ENCODE measurements around the gene PPA2.
A peak's percentile ranks its signal among the peaks of the same experiment; 100 is the strongest.

PPA2 gene
- 30.2 to 96.6 (median 58.4) reads per million in 9 experiments for total RNA-seq

DNA sequence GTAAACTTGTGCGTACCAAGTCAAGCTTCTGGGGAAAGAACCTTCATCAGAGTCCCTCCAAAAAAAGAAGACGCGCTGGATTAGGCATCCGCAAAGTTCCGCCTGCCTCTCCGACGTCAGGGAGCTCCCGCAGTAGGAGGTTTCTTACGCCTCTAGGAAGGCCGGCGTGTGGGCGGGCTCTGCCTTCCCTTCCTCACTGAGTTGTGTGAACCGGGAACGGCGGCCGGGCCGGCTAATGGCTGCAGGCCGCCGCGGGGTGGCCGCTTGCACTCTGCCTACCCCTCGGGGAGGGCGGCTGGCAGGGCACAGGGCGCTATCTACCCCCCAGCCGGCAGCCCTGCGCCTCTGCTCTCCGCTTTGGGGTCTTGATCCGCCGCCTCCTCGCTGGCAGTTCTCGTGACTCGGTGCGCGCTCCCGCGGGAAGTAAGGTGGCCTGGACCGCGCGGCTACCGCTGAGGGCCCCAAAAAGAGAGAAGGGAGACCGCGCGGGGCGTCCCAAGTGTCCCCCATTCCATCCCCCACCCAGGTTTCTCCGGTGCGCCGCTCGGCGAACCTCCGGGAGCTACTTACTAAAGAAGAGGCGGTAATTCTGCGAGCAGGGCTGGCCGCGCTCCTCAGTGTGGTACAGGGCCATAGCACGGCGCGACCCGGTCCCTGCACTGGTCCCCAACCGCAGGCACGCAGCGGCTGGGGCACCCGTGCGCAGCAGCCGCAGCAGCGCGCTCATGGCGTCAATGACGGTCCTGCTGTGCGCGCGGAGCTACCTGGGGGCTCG lies at the start of gene PPA2:
Gene PPA2 (minus strand): TSS at position 739 of the 775 bp plus-strand sequence. CDS start 12 bp downstream, at position 727.
- ATAC-seq (replicated peaks) (peak; percentile 81), DNase-seq (peak; percentile 78 to 84 (median 81))
- no peaks in the 10 kb centered on the region for H3K9me3 Mint-ChIP-seq
- peaks cover 28 to 31% of the 10 kb centered on the region in 2 donors for H3K4me1 Mint-ChIP-seq (ENCODE audit: low read depth in 2 of 2)
- peaks cover 25% of the 10 kb centered on the region for H3K36me3 Mint-ChIP-seq (ENCODE audit: insufficient read depth)
- no peaks in the 10 kb centered on the region for H3K27me3 Mint-ChIP-seq
- peak within 1 kb of the TSS; percentile 93 to 95 for H3K4me3 Mint-ChIP-seq
- H3K27ac Mint-ChIP-seq = peak within 1 kb of the TSS; percentile 97 to 99

DNA sequence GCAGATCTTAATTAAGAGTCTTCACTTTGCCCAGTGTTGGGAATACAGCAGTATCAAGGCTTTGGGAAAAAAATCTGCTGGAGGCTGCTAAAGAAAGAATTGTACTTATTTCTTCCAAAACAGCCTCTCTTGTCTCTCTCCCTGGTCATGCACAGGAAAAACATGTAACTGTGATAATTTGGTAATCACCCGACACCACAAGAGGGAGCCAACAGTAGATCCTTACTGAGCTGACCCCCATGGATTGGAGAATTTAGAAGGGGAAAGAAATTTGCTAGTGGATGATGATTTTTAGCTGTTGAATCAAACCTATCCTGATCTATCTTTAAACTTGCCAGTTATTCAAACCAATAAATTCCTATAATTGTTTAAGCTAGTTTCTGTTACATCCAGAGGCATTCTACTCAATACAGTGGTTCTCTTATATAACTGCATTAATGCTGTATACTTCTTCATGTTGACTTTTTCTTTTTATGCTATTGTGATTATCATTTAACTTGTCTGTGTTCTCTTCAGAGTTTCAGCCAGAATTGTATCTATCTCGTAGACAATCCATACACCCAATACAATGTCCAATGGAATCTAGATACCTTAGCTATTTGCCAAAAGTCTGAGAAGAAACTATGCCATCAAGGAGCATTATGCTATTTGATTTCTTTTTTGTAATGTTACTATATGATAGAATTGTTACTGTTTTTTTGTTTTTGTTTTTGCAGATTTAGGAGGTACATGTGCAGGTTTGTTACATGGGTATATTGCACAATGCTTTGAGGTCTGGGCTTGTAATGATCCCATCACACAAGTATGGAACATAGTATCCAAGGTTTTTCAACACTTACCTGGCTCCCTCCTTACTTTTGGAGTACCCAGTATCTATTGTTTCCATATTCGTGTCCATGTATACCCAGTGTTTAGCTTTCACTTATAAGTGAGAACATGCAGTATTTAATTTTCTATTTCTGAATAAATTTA lies 47.2 kb upstream of the PPA2 start:
- no peak for ATAC-seq (replicated peaks)
- Mint-ChIP-seq H3K4me1 (ENCODE audit: low read depth in 2 of 2) (no peaks in the 10 kb centered on the region), H3K4me3 (no peak overlapping the region), H3K9me3 (no peaks in the 10 kb centered on the region), H3K27me3 (peaks cover 11 to 19% of the 10 kb centered on the region in 2 donors), H3K27ac (no peak overlapping the region), H3K36me3 (ENCODE audit: insufficient read depth) (no peaks in the 10 kb centered on the region)
- DNase-seq = no peak

DNA sequence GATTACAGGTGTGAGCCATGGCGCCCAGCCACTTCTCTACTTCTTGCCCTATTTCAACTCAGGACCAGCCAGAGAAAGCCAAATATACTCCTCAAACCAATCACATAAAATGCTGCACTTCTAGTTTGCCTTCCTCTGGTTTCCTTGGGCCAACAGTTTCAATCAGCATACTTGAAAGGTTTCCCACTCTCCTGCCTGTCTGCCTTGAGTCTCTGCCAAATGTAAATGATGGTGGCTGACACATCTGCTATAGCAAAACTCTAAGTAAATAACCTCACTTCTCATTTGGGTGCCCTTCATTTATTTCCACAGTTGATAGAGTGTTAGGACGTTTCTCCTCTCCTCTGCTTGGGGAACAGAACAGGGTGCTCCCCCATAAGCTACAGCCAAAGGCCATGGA lies 36.4 kb upstream of the PPA2 start:
- Mint-ChIP-seq H3K27ac (no peak overlapping the region), H3K36me3 (ENCODE audit: insufficient read depth) (no peaks in the 10 kb centered on the region), H3K4me3 (no peak overlapping the region), H3K27me3 (peaks cover 20 to 37% of the 10 kb centered on the region in 2 donors), H3K9me3 (no peaks in the 10 kb centered on the region), H3K4me1 (ENCODE audit: low read depth in 2 of 2) (no peaks in the 10 kb centered on the region)
- DNase-seq (no peak), ATAC-seq (replicated peaks) (no peak)

DNA sequence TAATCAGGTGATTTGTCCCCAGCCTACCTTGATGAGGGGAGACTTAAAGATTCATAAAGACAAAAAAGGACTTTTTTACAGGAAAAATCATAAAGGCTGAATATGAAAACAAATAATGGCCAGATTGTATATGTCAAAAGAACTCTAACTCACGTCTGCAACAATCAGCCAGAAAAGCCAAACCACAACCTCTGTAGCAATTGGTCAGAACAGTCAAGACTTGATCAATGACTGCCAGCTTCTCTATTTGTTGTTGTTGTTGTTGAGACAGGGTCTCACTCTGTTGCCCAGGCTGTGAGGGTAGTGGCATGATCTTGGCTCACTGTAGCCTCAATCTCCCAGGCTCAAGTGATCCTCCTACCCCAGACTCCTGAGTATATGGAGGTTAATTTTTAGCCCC lies 35.9 kb upstream of the PPA2 start:
- H3K9me3 Mint-ChIP-seq = no peaks in the 10 kb centered on the region
- ATAC-seq (replicated peaks) = no peak

DNA sequence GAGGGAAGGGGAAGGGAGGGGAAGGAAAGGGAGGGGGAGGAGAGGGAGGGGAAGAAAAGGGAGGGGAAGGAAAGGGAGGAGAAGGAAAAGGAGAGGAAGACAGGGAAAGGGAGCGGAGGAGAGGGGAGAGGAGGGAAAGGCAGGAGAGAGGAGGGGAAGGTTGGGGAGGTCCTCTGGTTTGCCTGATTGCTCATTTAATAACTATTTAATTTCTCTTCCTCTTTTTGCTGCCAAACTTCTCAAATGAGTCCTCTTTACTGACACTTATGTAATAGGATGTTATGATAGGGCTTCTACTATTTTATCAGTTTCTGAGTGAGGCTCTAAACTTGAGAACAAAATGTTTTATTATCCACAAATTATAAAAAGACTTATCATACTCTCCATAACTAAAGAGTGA lies 35.4 kb upstream of the PPA2 start:
- H3K9me3 Mint-ChIP-seq = no peaks in the 10 kb centered on the region
- no peak overlapping the region for H3K4me3 Mint-ChIP-seq

More for the DNA sequence above, 35.9 kb upstream of the PPA2 start:
- no peaks in the 10 kb centered on the region for H3K36me3 Mint-ChIP-seq (ENCODE audit: insufficient read depth)
- H3K4me1 Mint-ChIP-seq (ENCODE audit: low read depth in 2 of 2) = no peaks in the 10 kb centered on the region
- no peak overlapping the region for H3K27ac Mint-ChIP-seq
- peaks cover 20 to 34% of the 10 kb centered on the region in 2 donors for H3K27me3 Mint-ChIP-seq
- no peak for DNase-seq
- no peak overlapping the region for H3K4me3 Mint-ChIP-seq

DNA sequence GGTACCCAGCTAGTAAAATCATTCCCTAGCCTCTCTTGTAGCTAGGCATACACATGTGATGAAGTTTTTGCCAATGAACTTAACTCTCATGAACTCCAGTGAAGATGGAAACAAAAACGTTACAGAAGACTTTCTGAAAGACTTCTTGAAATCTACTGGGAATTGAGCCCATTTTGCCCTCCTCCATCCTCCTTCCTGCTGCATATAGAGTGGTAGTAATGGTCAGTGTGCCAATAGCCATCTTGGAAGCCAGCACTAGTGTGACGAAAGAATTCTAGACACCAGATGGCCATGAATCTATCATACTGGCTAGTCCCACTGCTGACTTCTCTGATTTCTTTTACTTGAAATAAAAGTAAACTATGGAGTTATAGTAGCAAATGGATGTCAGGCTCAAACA lies 30.9 kb upstream of the PPA2 start:
- H3K4me3 Mint-ChIP-seq = no peak overlapping the region
- ATAC-seq (replicated peaks) (no peak), DNase-seq (no peak)
- peaks cover 0 to 8% of the 10 kb centered on the region in 2 donors for H3K27me3 Mint-ChIP-seq
- H3K27ac Mint-ChIP-seq = no peak overlapping the region
- no peaks in the 10 kb centered on the region for H3K4me1 Mint-ChIP-seq (ENCODE audit: low read depth in 2 of 2)
- no peaks in the 10 kb centered on the region for H3K9me3 Mint-ChIP-seq
- no peaks in the 10 kb centered on the region for H3K36me3 Mint-ChIP-seq (ENCODE audit: insufficient read depth)

More for the DNA sequence above, 35.4 kb upstream of the PPA2 start:
- ATAC-seq (replicated peaks) = no peak
- peaks cover 18 to 32% of the 10 kb centered on the region in 2 donors for H3K27me3 Mint-ChIP-seq
- no peak overlapping the region for H3K27ac Mint-ChIP-seq
- no peaks in the 10 kb centered on the region for H3K4me1 Mint-ChIP-seq (ENCODE audit: low read depth in 2 of 2)
- no peaks in the 10 kb centered on the region for H3K36me3 Mint-ChIP-seq (ENCODE audit: insufficient read depth)
- DNase-seq = no peak

DNA sequence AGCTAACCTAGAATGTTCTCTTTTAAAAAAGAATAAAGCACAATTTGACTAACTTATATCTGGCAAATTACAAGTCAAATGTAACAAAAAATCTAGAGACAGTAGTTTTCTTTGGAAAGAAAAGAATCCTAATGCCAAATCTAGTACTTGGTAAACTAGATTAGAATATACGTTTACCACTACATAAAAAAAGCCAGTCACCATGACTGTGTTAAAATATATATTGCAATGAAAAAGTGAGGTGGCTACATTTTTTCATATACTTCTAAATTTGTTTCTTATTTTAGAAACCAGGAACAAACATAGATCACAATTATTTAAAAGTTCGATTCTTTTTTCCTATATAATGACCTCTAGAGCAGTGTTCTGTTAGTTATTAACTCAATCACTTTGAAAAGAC lies 29.6 kb upstream of the PPA2 start:
- DNase-seq = no peak
- Mint-ChIP-seq H3K4me3 (no peak overlapping the region), H3K9me3 (no peaks in the 10 kb centered on the region), H3K27me3 (peaks cover 0 to 8% of the 10 kb centered on the region in 2 donors), H3K4me1 (ENCODE audit: low read depth in 2 of 2) (no peaks in the 10 kb centered on the region), H3K27ac (no peak overlapping the region), H3K36me3 (ENCODE audit: insufficient read depth) (no peaks in the 10 kb centered on the region)
- no peak for ATAC-seq (replicated peaks)

DNA sequence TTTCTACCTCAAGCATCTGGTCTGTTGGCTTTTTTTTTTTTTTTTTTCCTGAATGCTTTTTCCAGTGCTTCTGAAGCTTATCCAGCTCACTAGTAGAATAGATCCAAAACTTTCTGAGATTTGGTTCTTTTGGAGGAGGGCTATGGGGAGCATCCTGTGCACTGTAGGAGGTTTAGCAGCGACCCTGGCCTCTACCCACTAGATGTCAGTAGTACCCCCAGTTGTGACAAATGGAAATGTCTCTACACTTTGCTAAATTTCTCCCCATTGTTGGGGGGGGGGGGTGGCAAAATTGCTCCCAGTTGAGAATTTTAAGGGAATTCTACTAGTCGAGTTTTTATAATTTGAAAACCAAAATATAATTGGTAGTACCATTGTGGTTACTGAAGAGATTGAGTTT lies 23.0 kb upstream of the PPA2 start:
- Mint-ChIP-seq H3K36me3 (ENCODE audit: insufficient read depth) (no peaks in the 10 kb centered on the region), H3K27ac (no peak overlapping the region), H3K4me1 (ENCODE audit: low read depth in 2 of 2) (no peaks in the 10 kb centered on the region), H3K9me3 (no peaks in the 10 kb centered on the region), H3K27me3 (peaks cover 45 to 47% of the 10 kb centered on the region in 2 donors), H3K4me3 (no peak overlapping the region)
- ATAC-seq (replicated peaks) (no peak), DNase-seq (no peak)

DNA sequence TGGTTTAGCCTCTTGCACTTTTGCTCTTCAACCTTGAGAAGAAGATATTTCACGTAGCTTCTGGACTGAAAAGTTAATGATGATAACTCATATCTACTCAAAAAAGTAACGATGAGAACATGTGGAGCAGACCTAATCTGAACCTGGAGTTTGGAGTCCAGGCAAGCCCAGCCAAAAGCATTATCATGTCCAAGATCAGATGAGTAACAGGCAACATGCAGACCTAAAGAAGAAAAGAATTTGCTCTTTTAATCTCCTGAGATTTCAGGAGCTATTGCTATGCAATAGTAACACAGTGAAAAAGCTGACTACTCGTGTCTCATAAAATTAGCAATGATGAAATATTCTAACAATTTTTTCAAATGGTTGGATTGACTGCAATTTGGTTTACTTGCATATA lies 21.8 kb upstream of the PPA2 start:
- DNase-seq = no peak
- Mint-ChIP-seq H3K36me3 (ENCODE audit: insufficient read depth) (no peaks in the 10 kb centered on the region), H3K4me3 (no peak overlapping the region), H3K4me1 (ENCODE audit: low read depth in 2 of 2) (no peaks in the 10 kb centered on the region), H3K27me3 (peaks cover 42 to 50% of the 10 kb centered on the region in 2 donors), H3K9me3 (no peaks in the 10 kb centered on the region), H3K27ac (no peak overlapping the region)
- ATAC-seq (replicated peaks) = no peak

DNA sequence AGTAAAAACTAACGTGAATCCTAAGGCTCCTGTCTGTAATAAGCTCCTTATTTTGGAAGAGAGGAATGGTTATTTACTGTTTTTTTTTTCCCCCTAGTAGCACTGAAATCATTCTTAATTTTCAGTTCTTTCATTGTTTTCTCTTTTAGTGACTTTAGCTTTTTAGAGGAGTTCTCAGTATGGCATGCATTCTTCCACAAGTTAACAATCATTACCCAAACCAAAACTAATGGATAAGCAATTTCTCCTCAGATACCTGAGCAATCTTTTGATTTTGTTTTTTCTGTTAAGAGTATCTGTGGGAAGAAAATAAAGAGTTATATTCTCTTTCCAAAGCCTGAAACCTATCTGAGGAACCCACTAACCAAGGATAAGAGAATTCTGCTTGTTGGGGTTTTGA lies 16.7 kb upstream of the PPA2 start:
- Mint-ChIP-seq H3K27me3 (peaks cover 42 to 43% of the 10 kb centered on the region in 2 donors), H3K36me3 (ENCODE audit: insufficient read depth) (no peaks in the 10 kb centered on the region), H3K27ac (no peak overlapping the region), H3K4me3 (no peak overlapping the region), H3K9me3 (peaks cover 0 to 1% of the 10 kb centered on the region in 2 donors), H3K4me1 (ENCODE audit: low read depth in 2 of 2) (no peaks in the 10 kb centered on the region)
- DNase-seq (no peak), ATAC-seq (replicated peaks) (no peak)

DNA sequence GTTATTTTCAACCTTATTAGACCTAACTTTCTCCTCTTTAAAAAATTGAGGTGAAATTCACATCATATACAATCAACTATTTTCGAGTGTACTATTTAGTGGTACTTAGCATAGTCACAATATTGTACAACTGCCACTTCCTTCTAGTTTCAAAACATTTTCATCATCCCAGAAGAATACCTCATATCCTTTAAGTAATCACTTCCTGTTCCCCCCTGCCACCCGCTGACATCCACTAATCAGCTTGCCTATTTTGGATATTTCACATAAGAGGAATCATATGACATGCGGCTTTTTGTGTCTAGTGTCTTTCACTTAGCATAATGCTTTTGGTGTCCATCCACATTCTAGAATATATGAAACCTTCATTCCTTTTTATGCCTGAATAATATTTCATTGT lies 10.0 kb upstream of the PPA2 start:
- peaks cover 20 to 22% of the 10 kb centered on the region in 2 donors for H3K27me3 Mint-ChIP-seq
- ATAC-seq (replicated peaks) = no peak
- no peaks in the 10 kb centered on the region for H3K36me3 Mint-ChIP-seq (ENCODE audit: insufficient read depth)
- H3K4me1 Mint-ChIP-seq (ENCODE audit: low read depth in 2 of 2) = no peaks in the 10 kb centered on the region
- H3K9me3 Mint-ChIP-seq = peaks cover 0 to 1% of the 10 kb centered on the region in 2 donors
- H3K27ac Mint-ChIP-seq = no peak overlapping the region
- H3K4me3 Mint-ChIP-seq = no peak overlapping the region
- DNase-seq = no peak

DNA sequence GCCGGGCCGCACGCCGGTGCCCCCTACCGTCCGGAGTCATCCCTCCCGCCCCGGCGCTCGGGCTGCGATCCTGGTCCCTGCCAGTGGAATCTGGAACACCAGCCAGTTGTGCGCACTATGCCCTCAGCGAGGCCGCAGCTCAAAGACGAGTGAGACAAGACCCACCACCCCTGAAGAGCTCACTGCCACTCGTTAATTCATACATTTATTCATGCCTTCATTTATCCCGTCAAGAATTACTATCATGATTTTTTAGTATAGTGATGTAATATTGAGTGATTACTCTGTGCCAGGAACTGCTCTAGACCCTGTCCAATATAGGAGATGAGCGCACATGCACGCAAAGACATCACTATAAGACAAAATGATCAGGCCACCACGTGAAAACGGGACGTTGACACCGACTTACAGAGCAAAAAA lies 247 bp upstream of the PPA2 start:
- no peak for DNase-seq
- ATAC-seq (replicated peaks) = peak; percentile 4
- H3K9me3 Mint-ChIP-seq = no peaks in the 10 kb centered on the region
- peaks cover 25% of the 10 kb centered on the region for H3K36me3 Mint-ChIP-seq (ENCODE audit: insufficient read depth)
- peak overlapping the region; percentile 93 to 95 for H3K4me3 Mint-ChIP-seq
- H3K4me1 Mint-ChIP-seq (ENCODE audit: low read depth in 2 of 2) = peaks cover 24 to 25% of the 10 kb centered on the region in 2 donors
- H3K27me3 Mint-ChIP-seq = no peaks in the 10 kb centered on the region
- H3K27ac Mint-ChIP-seq = peak overlapping the region; percentile 97 to 99

DNA sequence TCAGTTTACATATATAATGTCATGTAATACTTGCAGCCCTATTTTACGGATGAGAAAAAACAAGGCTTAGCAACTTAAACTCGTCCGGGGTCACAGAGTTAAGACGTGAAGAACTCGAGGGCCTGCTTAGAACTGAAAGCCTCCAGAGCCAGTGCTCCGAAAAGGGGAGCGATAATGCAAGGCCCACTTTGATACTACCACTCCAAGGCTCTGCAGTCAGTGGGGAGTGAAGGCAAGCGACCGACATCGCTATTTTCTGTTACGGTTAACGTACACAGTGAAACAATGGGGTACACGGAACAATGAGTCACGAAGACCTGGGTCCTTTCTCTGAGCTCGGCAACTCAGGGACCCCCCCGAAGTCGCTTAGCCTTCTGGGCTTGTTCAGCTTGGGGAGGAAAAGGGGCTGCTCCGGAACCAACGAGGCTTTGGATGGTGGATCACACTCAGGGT lies 965 bp downstream of the PPA2 start:
- no peaks in the 10 kb centered on the region for H3K27me3 Mint-ChIP-seq
- H3K9me3 Mint-ChIP-seq = no peaks in the 10 kb centered on the region
- peaks cover 31 to 36% of the 10 kb centered on the region in 2 donors for H3K4me1 Mint-ChIP-seq (ENCODE audit: low read depth in 2 of 2)
- H3K36me3 Mint-ChIP-seq (ENCODE audit: insufficient read depth) = peaks cover 25% of the 10 kb centered on the region
- DNase-seq = peak in 2 of 3 experiments; percentile 62 to 68
- peak overlapping the region; percentile 93 to 95 for H3K4me3 Mint-ChIP-seq
- peak overlapping the region; percentile 97 to 99 for H3K27ac Mint-ChIP-seq
- no peak for ATAC-seq (replicated peaks)
